H1 (cell line): ENCODE data around the gene NUDCD2.
A peak's percentile ranks its signal among the peaks of the same experiment; 100 is the strongest.

ENCODE experiments used
- BRCA1 ChIP-seq: IDR thresholded peaks from 2 replicates; pipeline ENCODE4 v1.6.1; 2012; ENCODE audit warnings: low read depth, low read length, improper control_type of control experiment
- CEBPB ChIP-seq: IDR thresholded peaks from 2 replicates; pipeline ENCODE4 v1.6.1; 2012; ENCODE audit warnings: low read depth, low read length
- CHD2 ChIP-seq: IDR thresholded peaks from 2 replicates; pipeline ENCODE4 v1.6.1; 2012; ENCODE audit warnings: low read length, improper control_type of control experiment
- EP300 ChIP-seq, 2 experiments: IDR thresholded peaks; 1 replicate in 1 of 2; 2 replicates in 1 of 2; pipeline ENCODE4 v1.6.1; 2011 to 2012; ENCODE audit warnings: low read depth in 2 of 2, low read length in 2 of 2, mild to moderate bottlenecking in 2 of 2, borderline replicate concordance in 1 of 2, inconsistent platforms in 1 of 2, moderate library complexity in 1 of 2
- EZH2 ChIP-seq: fragments of 200-600 bp; sonication (generic); IDR thresholded peaks from 2 replicates; pipeline ENCODE4 v1.7.1; 2012; ENCODE audit warnings: low read depth, mild to moderate bottlenecking, moderate library complexity, low read length, inconsistent platforms; ENCODE audit not compliant: severe bottlenecking
- HDAC6 ChIP-seq: IDR thresholded peaks from one replicate; pipeline ENCODE4 v1.7.1; 2012; ENCODE audit warnings: low read depth, mild to moderate bottlenecking, inconsistent platforms, low read length, moderate library complexity
- KDM1A ChIP-seq: fragments of 200-600, 300-600 bp; sonication (generic); IDR thresholded peaks from 2 replicates; pipeline ENCODE4 v1.7.1; 2016; ENCODE audit warnings: mild to moderate bottlenecking, low read length, borderline replicate concordance
- POLR2A ChIP-seq, 2 experiments: IDR thresholded peaks; 1 replicate in 1 of 2; 2 replicates in 1 of 2; pipeline ENCODE4 v1.6.1; 2011; ENCODE audit warnings: low read depth in 2 of 2, low read length in 2 of 2, mild to moderate bottlenecking in 2 of 2; ENCODE audit errors: control extremely low read depth in 1 of 2
- POLR2AphosphoS5 ChIP-seq: IDR thresholded peaks from 2 replicates; pipeline ENCODE4 v1.6.1; 2011; ENCODE audit warnings: low read depth, low read length
- RAD21 ChIP-seq, 2 experiments: IDR thresholded peaks in 1 of 2; conservative IDR thresholded peaks in 1 of 2; 2 replicates each; pipeline ENCODE4 v1.6.1; 2011; ENCODE audit warnings: low read depth in 2 of 2, low read length in 2 of 2, improper control_type of control experiment in 1 of 2, inconsistent platforms in 1 of 2, mild to moderate bottlenecking in 1 of 2, moderate library complexity in 1 of 2
- SP1 ChIP-seq: IDR thresholded peaks from 2 replicates; pipeline ENCODE4 v1.6.1; 2011; ENCODE audit warnings: low read depth, low read length
- TF ChIP-seq, protein P1 (sequence below), 3 experiments: IDR thresholded peaks; 1 replicate in 2 of 3; 2 replicates in 1 of 3; pipeline versions ENCODE4 v1.5.1 to v1.6.1; 2011; ENCODE audit warnings: low read length in 3 of 3, mild to moderate bottlenecking in 3 of 3, inconsistent platforms in 2 of 3, low read depth in 1 of 3, moderate library complexity in 1 of 3; ENCODE audit not compliant: insufficient read depth in 1 of 3; ENCODE audit errors: control extremely low read depth in 1 of 3
- TF ChIP-seq, protein P2 (sequence below): IDR thresholded peaks from 2 replicates; pipeline ENCODE4 v1.6.1; 2012; ENCODE audit warnings: inconsistent platforms
- TF ChIP-seq, protein P3 (sequence below): IDR thresholded peaks from 2 replicates; pipeline ENCODE4 v1.6.1; 2011; ENCODE audit warnings: low read length, improper control_type of control experiment

DNA sequence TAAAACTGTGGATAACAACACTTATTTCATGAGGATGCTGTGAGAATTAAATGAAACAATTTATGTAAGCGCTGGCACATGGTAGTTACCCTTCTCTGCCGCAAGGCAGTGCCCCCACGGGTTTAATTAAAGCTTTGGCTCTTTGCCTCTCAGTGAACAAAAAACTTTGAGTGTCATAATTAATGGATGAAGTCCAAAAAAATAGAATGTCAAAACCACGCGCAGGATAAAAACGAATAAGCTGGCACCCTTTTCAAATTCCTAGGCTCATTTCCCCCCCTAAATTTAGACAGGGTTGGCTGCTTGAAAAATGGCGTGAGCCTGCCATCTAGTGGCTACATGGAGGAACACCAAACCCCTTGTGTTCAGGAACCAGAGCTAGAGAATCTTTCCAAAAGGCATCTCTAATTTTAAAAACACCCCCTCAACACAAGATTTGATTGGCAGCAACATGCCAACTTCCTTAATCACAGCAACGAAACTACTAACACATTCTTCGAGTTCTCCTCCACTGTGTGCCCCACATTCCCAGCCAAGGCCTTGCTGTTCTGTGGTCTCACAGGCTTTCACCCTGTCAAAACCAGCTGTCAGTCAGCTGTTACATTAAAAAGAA is 51.5 kb downstream of the NUDCD2 start:
- TF ChIP-seq, protein P1, sequence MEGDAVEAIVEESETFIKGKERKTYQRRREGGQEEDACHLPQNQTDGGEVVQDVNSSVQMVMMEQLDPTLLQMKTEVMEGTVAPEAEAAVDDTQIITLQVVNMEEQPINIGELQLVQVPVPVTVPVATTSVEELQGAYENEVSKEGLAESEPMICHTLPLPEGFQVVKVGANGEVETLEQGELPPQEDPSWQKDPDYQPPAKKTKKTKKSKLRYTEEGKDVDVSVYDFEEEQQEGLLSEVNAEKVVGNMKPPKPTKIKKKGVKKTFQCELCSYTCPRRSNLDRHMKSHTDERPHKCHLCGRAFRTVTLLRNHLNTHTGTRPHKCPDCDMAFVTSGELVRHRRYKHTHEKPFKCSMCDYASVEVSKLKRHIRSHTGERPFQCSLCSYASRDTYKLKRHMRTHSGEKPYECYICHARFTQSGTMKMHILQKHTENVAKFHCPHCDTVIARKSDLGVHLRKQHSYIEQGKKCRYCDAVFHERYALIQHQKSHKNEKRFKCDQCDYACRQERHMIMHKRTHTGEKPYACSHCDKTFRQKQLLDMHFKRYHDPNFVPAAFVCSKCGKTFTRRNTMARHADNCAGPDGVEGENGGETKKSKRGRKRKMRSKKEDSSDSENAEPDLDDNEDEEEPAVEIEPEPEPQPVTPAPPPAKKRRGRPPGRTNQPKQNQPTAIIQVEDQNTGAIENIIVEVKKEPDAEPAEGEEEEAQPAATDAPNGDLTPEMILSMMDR (IDR thresholded peaks at IDR 0.05; ENCODE audit: control extremely low read depth in 1 of 3, insufficient read depth in 1 of 3, low read depth in 1 of 3, low read length in 3 of 3), result peak; percentile 36 to 87 (median 80)
- no peak for TF ChIP-seq POLR2AphosphoS5
- no peak for TF ChIP-seq POLR2A (IDR thresholded peaks at IDR 0.05; ENCODE audit: control extremely low read depth in 1 of 2, low read depth in 2 of 2, low read length in 2 of 2)
- no peak for TF ChIP-seq KDM1A
- TF ChIP-seq SP1, result no peak
- no peak for TF ChIP-seq EZH2
- TF ChIP-seq, protein P2, sequence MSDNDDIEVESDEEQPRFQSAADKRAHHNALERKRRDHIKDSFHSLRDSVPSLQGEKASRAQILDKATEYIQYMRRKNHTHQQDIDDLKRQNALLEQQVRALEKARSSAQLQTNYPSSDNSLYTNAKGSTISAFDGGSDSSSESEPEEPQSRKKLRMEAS, result no peak
- TF ChIP-seq EP300 (IDR thresholded peaks at IDR 0.05; ENCODE audit: borderline replicate concordance in 1 of 2, low read depth in 2 of 2, low read length in 2 of 2), result no peak
- peak; percentile 92 to 94 for TF ChIP-seq RAD21 (IDR thresholded peaks at IDR 0.05 in 1 of 2, conservative IDR thresholded peaks at IDR 0.05 in 1 of 2; ENCODE audit: low read depth in 2 of 2, low read length in 2 of 2)
- TF ChIP-seq, protein P3, sequence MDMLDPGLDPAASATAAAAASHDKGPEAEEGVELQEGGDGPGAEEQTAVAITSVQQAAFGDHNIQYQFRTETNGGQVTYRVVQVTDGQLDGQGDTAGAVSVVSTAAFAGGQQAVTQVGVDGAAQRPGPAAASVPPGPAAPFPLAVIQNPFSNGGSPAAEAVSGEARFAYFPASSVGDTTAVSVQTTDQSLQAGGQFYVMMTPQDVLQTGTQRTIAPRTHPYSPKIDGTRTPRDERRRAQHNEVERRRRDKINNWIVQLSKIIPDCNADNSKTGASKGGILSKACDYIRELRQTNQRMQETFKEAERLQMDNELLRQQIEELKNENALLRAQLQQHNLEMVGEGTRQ, result no peak
- no peak for TF ChIP-seq CHD2
- no peak for TF ChIP-seq CEBPB
- no peak for TF ChIP-seq BRCA1
- no peak for TF ChIP-seq HDAC6
